ENCODE results near the gene CHST9. TPM values are rescaled to one million over a fixed set of nuclear protein-coding genes. Genes with fewer than 3 reads are reported as not detected.

CHST9 gene
- total RNA-seq, 4 donors from 2014 or later: 0.53 to 4.5 (median 1.8) TPM

GRCh38 chr18:27206411-27206810 lies 21.3 kb upstream of the CHST9 start:
- TF ChIP-seq, protein P1, sequence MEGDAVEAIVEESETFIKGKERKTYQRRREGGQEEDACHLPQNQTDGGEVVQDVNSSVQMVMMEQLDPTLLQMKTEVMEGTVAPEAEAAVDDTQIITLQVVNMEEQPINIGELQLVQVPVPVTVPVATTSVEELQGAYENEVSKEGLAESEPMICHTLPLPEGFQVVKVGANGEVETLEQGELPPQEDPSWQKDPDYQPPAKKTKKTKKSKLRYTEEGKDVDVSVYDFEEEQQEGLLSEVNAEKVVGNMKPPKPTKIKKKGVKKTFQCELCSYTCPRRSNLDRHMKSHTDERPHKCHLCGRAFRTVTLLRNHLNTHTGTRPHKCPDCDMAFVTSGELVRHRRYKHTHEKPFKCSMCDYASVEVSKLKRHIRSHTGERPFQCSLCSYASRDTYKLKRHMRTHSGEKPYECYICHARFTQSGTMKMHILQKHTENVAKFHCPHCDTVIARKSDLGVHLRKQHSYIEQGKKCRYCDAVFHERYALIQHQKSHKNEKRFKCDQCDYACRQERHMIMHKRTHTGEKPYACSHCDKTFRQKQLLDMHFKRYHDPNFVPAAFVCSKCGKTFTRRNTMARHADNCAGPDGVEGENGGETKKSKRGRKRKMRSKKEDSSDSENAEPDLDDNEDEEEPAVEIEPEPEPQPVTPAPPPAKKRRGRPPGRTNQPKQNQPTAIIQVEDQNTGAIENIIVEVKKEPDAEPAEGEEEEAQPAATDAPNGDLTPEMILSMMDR (IDR thresholded peaks at IDR 0.05): no peak
- TF ChIP-seq POLR2A (IDR thresholded peaks at IDR 0.05): no peak
- peaks cover 0 to 4% (median 0%) of the 10 kb centered on the region in 3 donors for H3K4me1 ChIP-seq
- H3K9me3 ChIP-seq: no peaks in the 10 kb centered on the region
- H3K27ac ChIP-seq: no peak overlapping the region
- no peak for DNase-seq
- 82 to 96% methylated on average over 3 of the region's 3 CpGs for WGBS, 2 donors
- no peaks in the 10 kb centered on the region for H3K36me3 ChIP-seq
- intact Hi-C loops (cut with DNase I): no loop called here
- no peak overlapping the region for H3K4me3 ChIP-seq
- H3K27me3 ChIP-seq: no peaks in the 10 kb centered on the region

DNA sequence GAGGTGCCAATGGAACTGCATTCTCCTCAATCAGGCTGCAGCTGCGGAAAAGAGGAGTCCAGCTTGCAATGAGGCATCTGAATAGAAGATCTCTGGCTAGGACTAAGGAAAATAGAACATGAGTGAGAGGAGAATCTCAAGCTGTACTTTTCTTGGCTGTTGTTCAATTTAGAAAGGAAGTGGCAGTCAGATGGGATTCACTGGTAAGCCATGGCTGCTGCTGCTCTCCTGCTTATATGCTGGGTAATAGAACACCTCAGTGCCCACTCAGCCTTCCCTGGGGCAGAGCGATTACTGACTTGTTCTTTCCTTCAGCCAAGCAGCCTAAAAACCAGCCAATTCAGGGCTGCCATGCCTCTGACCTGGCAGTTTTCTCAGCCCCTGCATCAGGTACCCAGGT lies 17.6 kb upstream of the CHST9 start:
- Histone ChIP-seq H3K36me3 (no peaks in the 10 kb centered on the region), H3K27me3 (no peaks in the 10 kb centered on the region), H3K4me1 (peaks cover 0 to 7% (median 0%) of the 10 kb centered on the region in 3 donors), H3K27ac (no peak overlapping the region), H3K9me3 (no peaks in the 10 kb centered on the region), H3K4me3 (no peak overlapping the region)
- DNase-seq: no peak
- no peak for TF ChIP-seq POLR2A (IDR thresholded peaks at IDR 0.05)
- TF ChIP-seq, protein P1 (IDR thresholded peaks at IDR 0.05): no peak
- 48 to 69% methylated on average over 2 of the region's 2 CpGs for WGBS, 2 donors
- intact Hi-C loops (cut with DNase I): no loop called here

- no peak for DNase-seq
- H3K27me3 ChIP-seq: no peaks in the 10 kb centered on the region
- no peak overlapping the region for H3K27ac ChIP-seq
- intact Hi-C loops (cut with DNase I): no loop called here
- 38 to 43% methylated on average over 3 of the region's 3 CpGs for WGBS, 2 donors
- H3K4me1 ChIP-seq: peaks cover 0 to 8% (median 0%) of the 10 kb centered on the region in 3 donors
- H3K36me3 ChIP-seq: no peaks in the 10 kb centered on the region
- no peak for TF ChIP-seq POLR2A (IDR thresholded peaks at IDR 0.05)
- TF ChIP-seq, protein P1 (IDR thresholded peaks at IDR 0.05): no peak
- no peaks in the 10 kb centered on the region for H3K9me3 ChIP-seq
- H3K4me3 ChIP-seq: no peak overlapping the region
Observed at GRCh38 chr18:27198036-27198435, 12.9 kb upstream of the CHST9 start.

GRCh38 chr18:27188309-27188708 lies 3.2 kb upstream of the CHST9 start:
- H3K4me3 ChIP-seq: no peak overlapping the region
- H3K27ac ChIP-seq: no peak overlapping the region
- intact Hi-C loops (cut with DNase I): no loop called here
- DNase-seq: no peak
- H3K36me3 ChIP-seq: no peaks in the 10 kb centered on the region
- TF ChIP-seq POLR2A (IDR thresholded peaks at IDR 0.05): no peak
- TF ChIP-seq, protein P1 (IDR thresholded peaks at IDR 0.05): no peak
- peaks cover 0 to 28% (median 2%) of the 10 kb centered on the region in 4 donors for H3K27me3 ChIP-seq
- 83 to 94% methylated on average over 1 of the region's 1 CpG for WGBS, 2 donors
- no peaks in the 10 kb centered on the region for H3K9me3 ChIP-seq
- H3K4me1 ChIP-seq: peaks cover 0 to 16% (median 0%) of the 10 kb centered on the region in 3 donors

DNA sequence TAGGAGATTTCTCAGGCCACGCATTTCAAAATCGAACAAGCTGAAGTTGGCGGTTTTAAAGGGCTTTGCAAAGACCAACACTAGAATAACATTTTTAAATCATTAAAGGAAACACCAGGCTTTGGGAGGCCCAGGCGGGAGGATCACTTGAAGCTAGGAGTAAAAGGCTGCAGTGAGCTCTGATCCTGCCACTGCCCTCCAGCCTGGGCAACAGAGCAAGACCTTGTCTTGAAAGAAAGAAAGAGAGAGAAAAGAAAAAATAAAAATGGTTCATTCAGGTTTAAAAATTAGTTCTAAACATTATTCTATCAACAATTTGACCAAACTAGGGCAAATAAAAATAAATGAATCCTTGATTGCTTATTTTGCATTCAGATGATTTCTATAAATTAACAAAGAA lies 789 bp upstream of the CHST9 start:
- intact Hi-C loops (cut with DNase I): no loop called here
- H3K27ac ChIP-seq: no peak overlapping the region
- no peak for DNase-seq
- H3K4me3 ChIP-seq: no peak overlapping the region
- H3K9me3 ChIP-seq: no peaks in the 10 kb centered on the region
- TF ChIP-seq POLR2A (IDR thresholded peaks at IDR 0.05): no peak
- TF ChIP-seq, protein P1 (IDR thresholded peaks at IDR 0.05): no peak
- peaks cover 0 to 31% (median 2%) of the 10 kb centered on the region in 4 donors for H3K27me3 ChIP-seq
- peaks cover 0 to 16% (median 0%) of the 10 kb centered on the region in 3 donors for H3K4me1 ChIP-seq
- H3K36me3 ChIP-seq: no peaks in the 10 kb centered on the region
- WGBS, 2 donors: 77 to 88% methylated on average over 4 of the region's 4 CpGs
